ENCODE results near the gene ARNT2. TPM values are rescaled to one million over a fixed set of nuclear protein-coding genes. Genes with fewer than 3 reads are reported as not detected.

The ARNT2 gene
- total and polyA plus RNA-seq, 2 experiments from 2014 or later: 4.6 to 11.6 TPM

GRCh38 chr15:80609512-80609946 is 205.3 kb downstream of the ARNT2 start:
- H3F3A ChIP-seq (replicated peaks; ENCODE audit: low read depth): no peaks in the 10 kb centered on the region
- no peak overlapping the region for H3K27ac Mint-ChIP-seq

More at GRCh38 chr15:80609512-80609946, 205.3 kb downstream of the ARNT2 start:
- Histone ChIP-seq H3K27me3 (ENCODE audit: insufficient read depth) (no peaks in the 10 kb centered on the region), H2AFZ (no peak overlapping the region), H3K4me2 (no peak overlapping the region), H3K9me2 (ENCODE audit: insufficient read depth) (peaks cover 19% of the 10 kb centered on the region), H3K79me2 (replicated peaks; ENCODE audit: insufficient read depth) (no peaks in the 10 kb centered on the region), H3K27ac (ENCODE audit: low read depth) (no peak overlapping the region), H3K36me3 (ENCODE audit: insufficient read depth) (no peaks in the 10 kb centered on the region), H3K4me1 (ENCODE audit: insufficient read depth) (peaks cover 25% of the 10 kb centered on the region), H4K20me1 (replicated peaks; ENCODE audit: insufficient read depth) (no peaks in the 10 kb centered on the region), H3K4me3 (no peak overlapping the region)
- TF ChIP-seq POLR2AphosphoS5 (IDR thresholded peaks at IDR 0.05; ENCODE audit: low read depth) (no peak), CREB1 (CRISPR knock-in tag; IDR thresholded peaks at IDR 0.05; ENCODE audit: low read depth) (no peak), ZNF114 (CRISPR knock-in tag; IDR thresholded peaks at IDR 0.05) (no peak), ZNF331 (CRISPR knock-in tag; IDR thresholded peaks at IDR 0.05; ENCODE audit: low read depth) (no peak), EZH2 (IDR thresholded peaks at IDR 0.05; ENCODE audit: low read depth, unreplicated experiment) (no peak), ZNF462 (CRISPR knock-in tag; IDR thresholded peaks at IDR 0.05) (no peak), STAT1 (IDR thresholded peaks at IDR 0.05; ENCODE audit: unreplicated experiment) (no peak), NANOG (IDR thresholded peaks at IDR 0.05; ENCODE audit: borderline replicate concordance) (no peak), JUNB (IDR thresholded peaks at IDR 0.05; ENCODE audit: unreplicated experiment) (no peak)
- TF ChIP-seq, protein P1, sequence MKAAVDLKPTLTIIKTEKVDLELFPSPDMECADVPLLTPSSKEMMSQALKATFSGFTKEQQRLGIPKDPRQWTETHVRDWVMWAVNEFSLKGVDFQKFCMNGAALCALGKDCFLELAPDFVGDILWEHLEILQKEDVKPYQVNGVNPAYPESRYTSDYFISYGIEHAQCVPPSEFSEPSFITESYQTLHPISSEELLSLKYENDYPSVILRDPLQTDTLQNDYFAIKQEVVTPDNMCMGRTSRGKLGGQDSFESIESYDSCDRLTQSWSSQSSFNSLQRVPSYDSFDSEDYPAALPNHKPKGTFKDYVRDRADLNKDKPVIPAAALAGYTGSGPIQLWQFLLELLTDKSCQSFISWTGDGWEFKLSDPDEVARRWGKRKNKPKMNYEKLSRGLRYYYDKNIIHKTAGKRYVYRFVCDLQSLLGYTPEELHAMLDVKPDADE (IDR thresholded peaks at IDR 0.05): no peak
- Mint-ChIP-seq H3K36me3 (ENCODE audit: low read depth) (no peaks in the 10 kb centered on the region), H3K4me3 (no peak overlapping the region), H3K27me3 (ENCODE audit: insufficient read depth, low read depth, poor library complexity) (peaks cover 7% of the 10 kb centered on the region), H3K4me1 (peaks cover 27% of the 10 kb centered on the region), H3K9me3 (no peaks in the 10 kb centered on the region)
- DNase-seq (ENCODE audit: low spot score) (no peak), ATAC-seq (no peak)
